NCI-H146 (cell line): ENCODE results near the gene MRE11.

ENCODE experiments used
- DNase-seq: peaks from one replicate; lab custom pipeline; 2025; lab: John Stamatoyannopoulos, UW

MRE11 gene

DNA sequence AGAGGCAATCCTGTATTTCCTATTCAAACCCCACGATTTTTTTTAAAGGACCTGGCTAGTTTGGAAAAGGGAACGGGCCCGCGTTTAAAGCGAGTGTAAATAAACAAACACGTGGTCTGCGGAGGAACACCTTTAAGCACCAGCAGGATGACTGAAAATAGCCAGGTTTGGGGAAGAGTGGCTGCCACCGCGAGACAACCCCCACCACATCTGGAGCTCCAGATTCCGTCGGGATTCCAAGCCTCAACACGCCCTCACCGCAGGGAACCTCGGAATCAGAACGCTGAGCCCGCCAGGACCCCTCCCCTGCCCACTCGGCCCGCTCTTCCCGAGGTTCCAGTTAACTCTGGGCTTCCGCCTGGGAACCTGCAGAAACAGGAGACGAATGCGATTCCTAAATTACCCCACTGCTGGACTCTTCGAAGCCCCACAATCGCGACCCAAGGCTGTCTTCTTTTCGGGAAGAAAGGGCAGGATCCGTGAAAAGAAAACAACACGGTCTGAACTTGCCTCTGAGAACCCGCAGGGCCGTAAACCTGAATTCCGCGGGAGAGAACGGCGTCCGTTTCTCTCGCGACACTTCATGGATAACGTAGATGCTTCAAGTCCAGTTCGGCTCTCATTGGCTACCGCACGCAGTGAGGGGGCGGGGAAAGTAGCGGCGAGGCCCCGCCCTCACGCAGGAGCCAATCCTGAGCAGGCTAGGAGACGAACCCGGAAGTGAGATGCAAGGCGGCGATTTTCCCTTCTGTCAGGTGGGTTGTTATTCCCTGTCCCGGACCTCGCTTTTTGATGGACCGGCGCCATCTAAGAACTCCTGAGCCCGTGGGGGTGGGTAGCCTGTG lies at the start of gene MRE11, which contains the start of gene ANKRD49:
MRE11 (minus strand) TSS at position 564 of the 845 bp plus-strand sequence. CDS start 1,043 bp downstream, outside the sequence.
ANKRD49 (plus strand) TSS at position 704 of the 845 bp plus-strand sequence. CDS start 2,710 bp downstream, outside the sequence.
- peak; percentile 96 for DNase-seq

DNA sequence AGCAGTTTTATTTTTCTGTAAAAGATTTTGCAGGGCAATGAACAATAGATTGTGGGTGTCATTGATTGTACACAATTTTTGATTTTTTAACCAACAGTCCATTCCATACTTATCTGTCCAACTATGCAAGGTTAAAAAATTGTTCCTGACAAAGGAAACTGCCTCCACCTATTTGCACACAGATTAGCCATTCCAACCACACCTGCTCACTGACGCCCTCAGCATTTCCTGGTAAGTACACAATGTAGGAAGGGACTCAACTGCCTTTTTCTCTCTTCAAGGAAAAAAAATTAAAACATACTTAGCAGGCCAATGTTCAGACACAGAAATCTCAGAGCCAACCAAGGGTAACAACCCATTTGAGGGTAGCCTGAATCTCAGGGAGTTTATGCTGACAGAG lies 45.8 kb upstream of the MRE11 start:
- DNase-seq, result peak; percentile 7

DNA sequence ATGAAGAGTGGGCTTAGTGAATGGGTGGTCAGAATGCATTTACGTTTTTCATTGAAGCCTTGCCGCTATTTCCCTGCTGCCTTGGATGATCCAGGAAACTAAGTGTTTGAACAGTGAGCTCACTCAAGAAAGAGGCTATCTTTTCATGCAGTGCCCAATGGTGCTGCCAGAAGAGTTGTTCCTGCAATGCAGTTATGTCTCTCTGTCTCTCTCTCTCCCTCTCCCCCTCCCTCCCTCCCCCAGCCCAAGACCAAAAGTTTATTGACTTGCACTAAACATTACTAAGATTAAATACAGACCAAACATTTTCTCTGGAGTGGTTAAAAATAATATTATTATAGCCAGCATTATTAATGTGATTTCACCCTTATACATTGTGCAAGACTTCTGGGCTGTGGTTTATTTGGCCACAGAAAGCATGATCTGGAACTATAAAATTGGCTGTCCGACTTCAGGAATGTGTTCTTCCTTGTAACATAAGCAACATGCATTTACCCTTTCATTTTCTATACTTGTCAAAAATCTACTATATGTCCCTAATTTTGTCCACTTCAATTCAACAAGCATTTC lies 43.5 kb upstream of the MRE11 start:
- DNase-seq, result no peak

DNA sequence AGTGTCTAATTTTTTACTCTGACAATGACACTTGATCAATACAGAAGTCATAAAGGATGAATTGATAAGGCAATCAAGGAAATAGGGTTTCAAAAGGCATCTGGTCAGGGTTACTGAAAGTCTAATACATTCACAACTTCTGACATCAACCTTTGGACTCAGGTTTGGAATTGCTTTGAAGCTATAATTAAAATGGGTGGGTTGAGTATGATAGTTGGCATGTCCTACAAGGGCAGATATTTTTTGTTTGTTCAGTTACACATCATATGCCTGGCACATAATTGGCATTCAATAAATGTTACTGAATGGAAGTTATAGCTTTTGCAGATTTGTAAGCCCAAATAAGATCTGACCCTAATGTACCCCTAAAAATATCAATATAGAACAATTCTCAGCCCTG lies 42.7 kb upstream of the MRE11 start:
- no peak for DNase-seq

DNA sequence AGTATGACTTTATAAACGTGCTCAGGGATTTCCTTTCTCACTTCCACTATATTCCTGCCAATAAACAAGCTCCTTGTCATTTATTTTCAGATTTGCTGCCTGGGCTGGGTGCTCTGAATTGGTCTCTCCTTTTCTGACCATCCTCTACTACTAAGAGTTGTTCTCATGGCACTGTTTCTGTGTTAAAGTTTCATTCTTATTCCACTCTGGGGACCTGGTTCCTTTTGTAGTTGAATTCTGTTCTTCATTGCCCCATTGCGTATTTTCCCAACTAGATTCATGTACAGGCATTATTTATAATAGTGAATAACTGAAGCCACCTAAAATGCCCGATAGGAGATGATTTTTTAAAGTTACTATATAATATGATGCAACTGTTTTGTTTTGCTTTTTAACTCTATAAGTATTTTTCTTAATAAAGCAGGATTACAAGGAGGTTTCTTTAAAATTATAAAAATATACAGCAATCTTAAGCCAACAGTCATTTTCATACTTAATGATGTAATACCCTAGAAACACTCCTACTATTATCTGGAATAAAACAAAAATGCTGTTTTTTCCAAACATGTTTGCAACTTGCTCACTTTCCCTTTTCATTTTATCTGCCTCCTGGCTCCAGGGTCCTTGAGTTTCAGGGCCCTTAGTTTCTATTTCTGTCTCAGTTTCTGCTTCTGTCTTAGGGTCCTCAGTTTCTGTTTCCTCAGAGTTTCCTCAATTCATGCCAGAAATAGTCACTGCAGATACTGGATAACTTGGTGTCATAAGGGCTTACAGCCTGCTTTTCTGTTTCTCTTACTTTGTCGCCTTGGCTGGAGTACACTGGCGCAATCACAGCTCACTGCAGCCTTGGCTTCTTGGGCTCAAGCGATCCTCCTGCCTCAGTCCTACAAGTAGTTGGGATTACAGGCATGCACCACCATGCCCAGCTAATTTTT lies 40.3 kb upstream of the MRE11 start:
- no peak for DNase-seq

DNA sequence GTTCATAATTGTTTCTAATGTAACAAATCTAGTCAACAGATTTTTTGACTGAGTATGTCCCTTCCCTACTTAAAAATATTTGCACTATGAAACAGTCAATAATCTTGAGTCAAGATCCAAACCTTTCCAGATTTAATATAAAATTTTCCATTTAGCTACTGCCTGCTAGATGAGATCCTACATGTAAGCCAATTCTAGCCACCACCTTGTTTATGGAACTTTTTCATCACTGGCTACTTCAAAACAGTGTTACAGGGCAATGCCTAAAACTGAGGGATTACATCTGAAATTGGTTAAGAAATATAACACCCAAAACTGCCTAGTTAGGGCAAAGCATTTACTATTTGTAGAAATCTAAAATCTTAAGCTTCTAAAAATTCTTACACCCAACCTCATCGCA lies 39.6 kb upstream of the MRE11 start:
- DNase-seq, result no peak

DNA sequence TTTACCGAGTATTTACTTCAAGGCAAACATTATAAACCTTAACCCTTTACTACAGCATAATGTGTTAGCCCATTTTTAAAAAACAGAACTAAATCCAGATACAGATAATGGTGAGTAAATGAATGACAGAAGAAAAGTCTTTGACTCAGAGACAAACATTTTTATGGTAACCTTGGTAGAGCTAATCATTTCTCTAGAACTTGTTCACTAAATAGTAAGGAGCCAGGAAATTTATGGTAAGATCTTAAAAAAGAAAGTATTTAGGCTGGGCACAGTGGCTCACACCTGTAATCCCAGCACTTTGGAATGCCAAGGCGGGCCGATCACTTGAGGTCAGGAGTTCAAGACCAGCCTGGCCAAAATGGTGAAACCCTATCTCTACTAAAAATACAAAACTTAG lies 38.6 kb upstream of the MRE11 start:
- no peak for DNase-seq

DNA sequence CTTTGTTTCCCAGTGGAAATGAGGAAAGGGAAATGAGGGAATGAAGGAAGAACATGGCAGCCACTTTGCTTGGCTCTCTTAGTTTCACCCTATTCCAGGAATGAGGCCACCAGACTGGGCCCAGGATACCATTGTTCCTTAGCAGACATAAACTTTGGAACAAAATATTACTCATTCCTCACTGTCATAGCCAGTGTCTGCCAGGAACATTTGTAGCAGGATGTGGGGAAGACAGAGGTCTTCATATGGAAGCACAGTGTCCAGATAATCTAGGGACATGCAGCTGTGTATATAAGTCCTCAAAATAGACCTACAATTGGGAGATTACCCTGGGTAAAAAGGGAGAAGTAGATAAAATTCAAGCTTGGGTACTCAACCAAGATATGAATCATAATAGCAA lies 34.9 kb upstream of the MRE11 start:
- no peak for DNase-seq

DNA sequence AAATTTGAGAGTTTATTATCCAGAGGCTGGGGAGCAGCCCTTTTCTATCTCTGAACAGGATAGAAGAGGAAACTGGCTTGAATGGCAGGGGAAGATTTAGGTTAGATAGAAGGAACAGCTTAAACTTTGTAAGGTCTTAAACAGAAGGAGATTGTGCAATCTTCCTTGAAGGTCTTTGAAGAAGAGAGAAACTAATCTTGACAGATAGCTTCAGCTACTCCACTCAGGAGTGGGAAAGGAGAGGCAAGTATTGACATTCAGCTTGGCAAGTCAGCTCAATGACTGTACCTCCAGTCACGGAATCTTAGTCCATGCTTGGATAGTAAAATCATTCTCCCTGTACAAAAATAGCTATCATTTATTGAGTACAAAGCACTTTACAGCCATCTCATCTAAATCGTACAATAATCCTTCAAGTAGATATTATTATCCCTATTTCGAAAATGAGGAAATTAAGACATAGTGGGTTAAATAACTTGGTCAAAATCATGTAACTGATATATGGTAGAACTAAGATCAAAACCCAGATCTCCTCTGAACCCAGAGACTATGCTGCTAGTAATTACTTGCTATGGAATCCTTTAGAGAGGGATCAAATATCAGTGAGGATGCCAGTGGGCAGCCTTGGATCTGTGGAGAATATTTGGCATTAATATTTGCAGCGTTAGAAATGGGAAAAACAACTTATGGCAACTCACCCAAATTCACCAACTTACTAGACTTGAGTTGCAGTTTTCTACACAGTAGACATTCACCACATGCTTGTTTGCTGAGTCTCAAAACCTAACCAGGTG lies 33.2 kb upstream of the MRE11 start:
- DNase-seq, result no peak

DNA sequence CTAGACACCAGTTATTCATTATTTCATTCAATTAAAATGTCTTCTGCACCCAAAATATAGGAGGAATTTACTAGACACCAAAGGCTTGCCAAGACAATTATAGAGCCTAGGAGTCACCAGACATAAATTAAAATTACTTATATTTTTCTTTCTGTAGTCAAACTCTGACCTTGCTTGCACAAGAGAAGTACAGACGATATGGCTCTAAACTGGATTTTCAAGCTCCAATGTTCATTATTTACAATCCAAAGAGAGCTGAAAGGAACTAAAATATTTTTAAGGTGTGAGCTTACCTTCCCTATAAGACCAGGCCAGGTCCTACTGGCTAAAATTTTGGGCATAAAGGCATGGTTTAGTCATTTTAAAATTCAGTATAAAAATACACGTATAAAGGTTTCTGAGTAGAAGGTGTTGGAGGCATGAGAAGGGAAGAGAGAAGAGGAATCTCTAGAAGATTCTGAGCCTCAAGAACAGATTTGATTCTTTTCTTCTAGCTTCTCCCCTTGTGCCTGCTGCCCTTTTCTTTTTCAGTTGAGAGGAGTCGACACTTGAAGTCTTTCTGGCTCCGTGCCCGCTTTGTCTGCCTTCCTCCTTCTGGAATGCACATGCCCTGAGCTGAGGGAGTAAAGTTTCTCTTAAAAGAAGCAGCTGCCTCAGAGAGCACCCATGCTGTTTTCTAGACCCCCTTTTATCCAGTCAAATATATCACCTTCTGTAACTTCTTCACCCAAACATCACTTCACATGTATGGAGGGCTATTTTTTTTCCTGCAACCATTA lies 32.1 kb upstream of the MRE11 start:
- DNase-seq, result no peak

DNA sequence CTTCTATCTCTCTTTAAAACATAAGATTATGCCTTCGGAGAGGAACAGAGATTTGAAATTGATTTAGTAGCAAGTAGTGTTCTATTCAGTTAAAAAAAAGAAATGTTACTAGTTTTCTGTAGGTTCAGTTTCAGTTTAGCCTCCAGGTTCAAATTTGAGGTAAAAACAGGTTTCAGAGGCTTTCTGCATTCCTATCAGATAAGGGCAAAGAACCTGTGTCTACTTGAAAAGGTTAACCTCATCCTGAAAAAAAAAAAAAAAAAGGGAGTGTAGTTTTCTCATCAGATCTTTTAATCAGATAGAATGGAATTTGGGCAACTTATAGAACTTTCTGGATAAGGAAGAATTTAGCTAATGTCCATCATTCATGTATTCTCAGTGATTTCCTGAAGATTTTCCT lies 30.7 kb upstream of the MRE11 start:
- no peak for DNase-seq

DNA sequence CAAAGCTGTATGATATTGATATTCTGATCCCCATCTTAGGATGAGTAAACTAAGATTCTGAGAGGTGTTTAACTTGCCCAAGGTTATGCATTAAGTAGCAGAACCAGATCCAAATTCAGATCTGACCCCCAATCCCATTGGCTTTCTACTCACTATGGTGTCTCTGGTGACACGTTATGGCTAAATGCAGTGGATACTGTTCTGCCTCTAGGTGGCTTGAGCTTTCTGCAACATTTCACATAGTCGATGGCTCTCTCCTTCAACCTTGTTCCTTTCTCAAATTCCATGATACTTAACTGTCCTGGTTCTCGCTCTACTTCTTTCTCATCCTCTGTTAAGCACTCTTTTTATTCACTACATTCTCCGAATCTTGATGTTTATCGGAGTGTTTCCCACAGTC lies 28.0 kb upstream of the MRE11 start:
- DNase-seq, result peak; percentile 17

DNA sequence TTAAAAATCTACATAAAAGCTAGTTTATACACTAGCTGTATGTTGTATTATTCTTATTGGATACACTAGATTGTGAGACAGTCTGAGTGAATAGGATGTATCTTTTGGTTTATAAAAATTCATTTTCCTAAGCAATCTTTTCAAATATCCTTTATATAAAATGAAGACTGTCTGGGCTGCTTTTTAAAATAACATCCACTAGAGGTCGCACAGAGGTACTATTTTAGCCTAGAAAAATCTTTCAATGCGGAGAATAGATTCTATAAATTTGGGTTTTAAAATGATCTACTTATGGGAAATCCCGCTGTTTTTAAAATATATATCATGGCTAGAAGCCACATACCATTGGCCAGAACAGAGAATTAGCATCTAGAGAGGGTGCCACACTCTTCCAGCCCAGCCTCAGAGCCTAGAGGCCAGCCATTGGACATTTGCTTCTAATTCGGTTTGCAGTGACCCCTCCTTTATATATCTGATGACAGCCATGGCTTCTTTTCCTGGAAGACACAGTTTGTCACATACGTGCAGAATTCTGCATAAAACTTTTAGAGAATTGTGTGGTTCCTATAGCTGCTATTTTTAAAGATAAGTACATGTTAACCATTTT lies 25.9 kb upstream of the MRE11 start:
- DNase-seq, result peak; percentile 15

DNA sequence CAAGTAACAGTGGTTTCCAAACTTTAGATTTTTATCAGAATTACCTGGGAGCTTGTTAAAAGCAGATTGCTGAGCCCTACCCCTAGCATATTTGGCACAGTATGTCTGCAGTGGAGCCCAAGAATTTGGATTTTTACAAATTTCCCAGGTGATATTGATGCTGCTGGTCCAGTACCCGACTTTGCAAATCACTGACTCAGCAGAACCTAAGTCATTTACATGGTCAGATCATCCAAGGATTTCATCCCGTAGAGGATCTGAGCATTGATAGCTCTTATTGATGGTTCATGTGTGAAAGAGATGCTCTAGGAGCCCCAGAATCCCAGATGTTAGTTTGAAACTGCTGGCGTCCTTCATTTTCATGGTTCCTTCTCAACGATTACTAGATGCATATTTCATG lies 24.7 kb upstream of the MRE11 start:
- no peak for DNase-seq

DNA sequence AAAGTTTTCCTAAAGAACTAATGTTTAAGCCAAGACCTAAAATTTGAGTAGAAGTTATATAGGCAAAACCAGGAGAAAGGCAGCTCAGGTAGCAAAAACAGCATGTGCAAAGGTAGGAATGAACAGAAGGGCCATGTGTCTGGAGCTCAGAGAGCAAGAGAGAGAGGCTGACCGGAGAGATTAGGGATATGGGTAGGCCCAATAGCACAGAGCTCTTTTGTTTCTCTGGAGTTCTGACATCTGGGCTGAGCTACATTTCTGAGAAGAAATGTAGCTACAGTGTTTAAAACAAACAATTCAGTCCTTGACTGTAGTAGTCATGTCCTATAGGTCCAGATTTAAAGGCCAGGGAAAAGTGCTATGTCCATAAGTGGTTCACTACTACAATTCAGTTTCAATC lies 23.1 kb upstream of the MRE11 start:
- no peak for DNase-seq

DNA sequence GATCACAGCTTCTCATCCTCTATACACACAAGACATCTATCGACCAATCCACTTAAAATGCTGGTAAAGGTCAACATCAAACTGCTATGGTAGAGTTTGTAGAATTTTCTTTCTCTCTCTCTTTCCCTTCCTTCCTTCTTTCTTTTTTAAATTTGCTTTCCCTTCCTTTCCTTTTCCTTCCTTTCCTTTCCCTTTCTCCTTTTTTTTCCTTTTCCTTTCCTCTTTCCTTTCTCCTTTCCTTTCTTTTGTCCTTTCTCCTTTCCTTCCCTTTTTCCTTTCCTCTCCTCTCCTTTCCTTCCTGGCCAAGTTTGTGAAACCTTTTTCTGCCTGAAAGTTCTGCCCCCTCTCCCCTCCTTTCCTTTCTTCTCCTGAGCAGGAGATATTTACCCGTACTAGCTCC lies 21.8 kb upstream of the MRE11 start:
- no peak for DNase-seq

DNA sequence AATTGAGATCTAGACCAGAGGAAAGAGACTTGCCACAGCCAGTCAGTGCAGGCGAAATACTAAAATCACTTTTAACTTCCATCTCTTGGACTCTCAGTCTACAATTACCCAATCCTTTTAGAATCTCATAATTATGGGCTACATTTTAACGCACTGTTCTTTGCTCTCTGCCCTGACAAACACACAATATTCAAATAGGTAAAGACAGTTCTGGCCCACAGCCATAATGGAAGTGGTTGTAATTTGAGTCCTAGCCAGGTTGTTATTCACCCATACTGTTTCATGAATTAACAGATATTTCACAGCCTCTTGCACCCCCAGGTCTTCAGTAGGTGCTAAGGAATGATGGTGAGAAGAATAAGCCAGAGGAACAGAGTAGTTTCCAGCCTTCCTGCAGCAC lies 19.4 kb upstream of the MRE11 start:
- peak; percentile 2 for DNase-seq

DNA sequence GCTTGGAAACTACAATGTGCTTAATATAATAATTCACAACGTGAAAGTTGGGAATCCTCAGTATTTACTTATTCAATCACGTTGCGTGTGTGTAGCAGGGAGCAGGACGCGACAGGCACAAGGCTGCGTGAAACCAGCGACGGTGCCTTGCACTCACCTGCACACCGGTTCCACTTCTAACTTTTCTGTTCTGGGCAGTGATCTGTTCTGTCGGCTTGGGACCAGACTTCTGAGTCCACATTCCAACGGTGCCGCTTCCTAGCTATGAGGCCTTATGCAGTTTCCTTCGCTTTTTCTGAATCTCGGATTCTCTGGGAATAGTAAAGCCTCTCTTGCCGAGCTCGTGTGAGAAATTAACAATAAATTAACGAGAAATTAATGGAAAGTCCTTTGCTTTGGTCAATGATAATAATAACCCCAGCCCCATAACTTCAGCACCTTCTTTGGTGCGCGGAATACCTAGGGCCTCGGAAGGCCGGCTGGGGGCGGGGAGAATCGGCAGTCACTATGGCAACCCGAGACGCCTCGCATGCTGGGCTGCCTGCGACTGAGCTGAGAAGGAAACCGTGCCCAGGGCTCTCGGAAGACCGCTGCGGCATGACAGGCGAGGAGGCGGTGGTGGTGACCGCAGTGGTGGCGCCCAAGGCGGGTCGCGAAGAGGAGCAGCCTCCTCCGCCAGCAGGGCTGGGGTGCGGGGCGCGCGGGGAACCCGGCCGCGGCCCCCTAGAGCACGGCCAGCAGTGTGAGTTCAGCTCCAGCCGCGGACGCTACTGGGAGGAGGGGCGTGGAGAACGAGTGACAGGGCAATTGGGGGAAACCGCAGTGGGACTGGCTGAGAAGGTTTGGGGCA lies 18.5 kb upstream of the MRE11 start, which contains the start of gene C11orf97:
C11orf97 (plus strand) TSS at position 530 of the 850 bp plus-strand sequence; CDS start at position 598, 68 bp downstream.
- peak; percentile 61 for DNase-seq

DNA sequence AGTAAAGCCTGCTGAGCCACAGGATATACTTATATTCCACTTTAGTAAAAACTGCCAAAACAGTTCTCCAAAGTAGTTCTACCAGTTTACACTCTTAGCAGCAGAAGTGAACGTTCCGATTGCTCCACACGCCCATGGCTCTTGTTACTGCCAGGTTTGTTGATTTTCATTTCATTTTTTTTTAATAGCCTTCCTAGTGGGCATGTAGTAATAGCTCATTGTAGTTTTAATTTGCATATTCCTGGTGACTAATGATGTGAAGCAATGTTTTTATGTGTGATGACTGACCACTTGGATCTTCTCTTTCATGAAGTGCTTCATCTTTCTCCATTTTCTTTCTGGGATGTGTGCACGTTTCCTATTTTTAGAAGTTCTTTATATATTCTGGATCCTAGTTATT lies 13.8 kb upstream of the MRE11 start:
- no peak for DNase-seq
